ENCODE measurements around the gene SLC41A2. TPM values are rescaled to one million over a fixed set of nuclear protein-coding genes. Genes with fewer than 3 reads are reported as not detected.

The SLC41A2 gene
- polyA plus RNA-seq (2011; rRNA removed) (2.7 and 3.6 TPM in 2 replicates), polyA minus RNA-seq (2011; rRNA and poly(A)+ RNA removed) (2.9 and 9.2 TPM in 2 replicates)

DNA sequence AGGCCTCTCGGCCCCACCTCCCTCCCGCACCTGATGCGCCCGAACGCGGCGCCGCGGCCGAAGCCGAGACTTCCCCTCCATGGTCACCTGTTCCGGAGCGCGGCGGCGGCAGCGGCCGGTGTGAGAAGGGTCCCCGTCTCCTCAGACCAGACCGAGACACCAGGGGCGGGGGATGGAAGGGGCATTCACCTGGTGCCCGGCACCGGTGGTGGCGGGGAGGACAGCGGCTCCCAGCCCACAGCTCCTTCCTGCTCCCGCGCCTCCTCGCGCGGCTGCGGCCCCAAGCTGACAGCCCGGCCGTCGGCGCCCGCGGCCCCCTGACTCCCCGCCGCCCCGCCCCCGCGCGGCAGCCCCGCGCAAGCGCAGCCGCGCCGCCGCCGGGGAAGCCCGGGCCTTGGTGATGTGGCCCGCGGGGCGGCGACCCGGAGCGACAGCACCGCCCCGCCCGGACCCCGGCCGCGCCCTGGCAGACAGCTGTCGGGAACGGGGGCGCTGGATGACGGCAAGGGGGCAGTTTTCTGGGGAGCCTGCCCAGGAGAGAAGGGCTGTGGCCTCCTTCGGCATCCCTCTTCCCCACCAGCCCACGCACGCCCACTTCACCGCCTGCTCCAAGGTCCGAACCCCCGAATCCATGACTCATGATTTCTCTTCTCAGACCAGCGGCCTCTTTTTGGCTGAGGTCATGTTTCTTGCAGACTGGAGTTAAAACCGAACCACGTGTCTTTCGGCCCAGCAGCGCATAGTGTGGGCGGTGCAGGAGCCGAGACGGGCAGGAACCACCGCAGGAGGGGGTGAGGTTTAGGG, at the start of gene SLC41A2:
Gene SLC41A2, minus strand, starts transcription at position 290 of the 804 bp plus-strand sequence. CDS start 29,763 bp downstream, outside the sequence.
- peaks cover 13% of the 10 kb centered on the region for H3K27me3 ChIP-seq (ENCODE audit: control insufficient read depth, insufficient read depth, low read length)
- H3K9me3 ChIP-seq (ENCODE audit: control insufficient read depth, insufficient read depth, low read length): no peaks in the 10 kb centered on the region
- POLR2A ChIA-PET: interaction anchor here (0.6 to 1.3 kb wide), 2 partner anchors 22 to 71 kb away, joined by 4 to 5 read pairs; no protein-coding TSS in a partner anchor
- peak; percentile 83 for DNase-seq (ENCODE audit: low read depth, low spot score)
- peak within 1 kb of the TSS; percentile 80 for H3K4me3 ChIP-seq (ENCODE audit: low read depth, low read length)
- CTCF ChIA-PET: interaction anchor here (1.2 to 1.7 kb wide), 2 partner anchors 23 to 576 kb away, joined by 3 to 7 read pairs; no protein-coding TSS in a partner anchor
- no peak for TF ChIP-seq CTCF (IDR thresholded peaks at IDR 0.05; ENCODE audit: low read depth, low read length)
- H3K27ac ChIP-seq (ENCODE audit: low read depth, low read length): peak within 1 kb of the TSS; percentile 71

GRCh38 chr12:105001476-105001875, 43.4 kb upstream of the SLC41A2 start:
- Histone ChIP-seq H3K9me3 (ENCODE audit: control insufficient read depth, insufficient read depth, low read length) (no peaks in the 10 kb centered on the region), H3K27ac (ENCODE audit: low read depth, low read length) (no peak overlapping the region), H3K4me3 (ENCODE audit: low read depth, low read length) (no peak overlapping the region), H3K27me3 (ENCODE audit: control insufficient read depth, insufficient read depth, low read length) (no peaks in the 10 kb centered on the region)
- DNase-seq (ENCODE audit: low read depth, low spot score): no peak
- TF ChIP-seq CTCF (IDR thresholded peaks at IDR 0.05; ENCODE audit: low read depth, low read length): no peak
- CTCF ChIA-PET: interaction anchor here (1.8 kb wide), 1 partner anchor 620 kb away, joined by 12 read pairs; no protein-coding TSS in a partner anchor
- POLR2A ChIA-PET: no interaction called here

DNA sequence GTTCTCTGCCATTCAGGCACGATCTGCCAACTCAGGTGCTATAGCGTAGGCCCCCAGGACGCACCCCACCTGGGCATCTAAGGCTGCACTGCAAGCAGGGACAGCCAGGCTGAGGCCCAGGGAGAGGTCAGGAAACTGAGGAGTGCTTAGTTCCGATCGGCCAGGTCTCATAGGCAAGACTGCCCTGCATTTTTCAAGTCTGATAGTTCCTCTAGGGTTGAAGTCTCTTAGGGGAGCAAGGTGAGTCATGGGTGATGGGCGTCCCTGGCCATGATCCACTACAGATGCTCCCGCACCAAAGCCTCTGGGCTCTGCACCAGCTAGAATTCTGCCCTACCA, 41.2 kb upstream of the SLC41A2 start:
- Histone ChIP-seq H3K9me3 (ENCODE audit: control insufficient read depth, insufficient read depth, low read length) (no peaks in the 10 kb centered on the region), H3K4me3 (ENCODE audit: low read depth, low read length) (no peak overlapping the region), H3K27ac (ENCODE audit: low read depth, low read length) (no peak overlapping the region), H3K27me3 (ENCODE audit: control insufficient read depth, insufficient read depth, low read length) (no peaks in the 10 kb centered on the region)
- DNase-seq (ENCODE audit: low read depth, low spot score): no peak
- ChIA-PET POLR2A (no interaction called here), CTCF (interaction anchor here (0.5 kb wide), 1 partner anchor 57 kb away, joined by 3 read pairs; no protein-coding TSS in a partner anchor)
- TF ChIP-seq CTCF (IDR thresholded peaks at IDR 0.05; ENCODE audit: low read depth, low read length): no peak

DNA sequence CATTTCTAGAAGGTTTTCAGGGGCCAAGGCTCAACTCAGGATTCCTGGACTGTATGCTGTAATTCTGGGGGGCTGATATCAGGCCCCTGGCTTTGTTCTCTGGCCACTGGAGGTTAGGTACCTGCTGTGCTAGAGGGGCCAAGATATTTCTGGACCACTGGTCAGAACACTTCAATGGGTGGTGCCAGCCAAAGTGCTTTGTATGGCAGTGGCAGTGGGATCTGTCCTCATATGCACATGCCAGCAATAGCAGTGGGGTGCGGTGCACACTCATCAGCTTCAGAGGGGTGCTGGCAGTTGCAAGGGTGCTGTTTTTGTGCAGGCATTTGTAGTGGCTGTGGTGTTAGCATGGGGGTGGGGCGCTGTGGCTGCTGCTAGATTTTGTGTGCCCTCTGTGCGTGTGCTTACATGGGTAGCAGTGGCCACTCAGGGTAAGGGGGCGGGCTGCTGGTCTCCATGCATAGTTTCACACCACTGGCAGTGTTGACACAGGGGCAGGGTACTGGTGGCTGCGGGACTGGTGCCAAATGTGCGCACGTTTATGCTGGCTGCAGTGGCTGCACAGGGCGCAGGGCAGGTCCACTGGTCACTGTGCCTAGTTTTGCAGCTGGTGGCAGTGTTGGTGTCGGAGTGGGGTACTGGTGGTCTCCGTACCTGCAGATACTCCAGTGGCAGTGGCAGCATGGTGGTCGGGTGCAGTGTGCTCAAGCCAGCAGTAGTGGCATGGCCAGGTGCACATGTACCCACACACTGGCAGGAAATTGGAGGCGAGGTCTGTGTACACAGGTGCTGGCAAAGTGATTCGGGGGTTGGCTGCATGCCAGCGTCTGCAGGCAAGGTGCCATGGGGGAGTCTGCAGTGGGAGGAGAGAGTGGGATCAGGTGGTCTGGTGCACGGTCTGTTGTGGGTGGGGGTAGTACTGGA, 40.6 kb upstream of the SLC41A2 start:
- DNase-seq (ENCODE audit: low read depth, low spot score): no peak
- CTCF ChIA-PET: no interaction called here
- POLR2A ChIA-PET: no interaction called here
- Histone ChIP-seq H3K9me3 (ENCODE audit: control insufficient read depth, insufficient read depth, low read length) (no peaks in the 10 kb centered on the region), H3K4me3 (ENCODE audit: low read depth, low read length) (no peak overlapping the region), H3K27ac (ENCODE audit: low read depth, low read length) (no peak overlapping the region), H3K27me3 (ENCODE audit: control insufficient read depth, insufficient read depth, low read length) (no peaks in the 10 kb centered on the region)
- no peak for TF ChIP-seq CTCF (IDR thresholded peaks at IDR 0.05; ENCODE audit: low read depth, low read length)
